ENCODE data around the gene MRGPRX2. TPM values are rescaled to one million over a fixed set of nuclear protein-coding genes. Genes with fewer than 3 reads are reported as not detected.

MRGPRX2 gene
- total RNA-seq, 2 donors from 2014 or later: not detected

GRCh38 chr11:19025481-19026406 is 34.8 kb downstream of the MRGPRX2 start:
- TF ChIP-seq, protein P1, sequence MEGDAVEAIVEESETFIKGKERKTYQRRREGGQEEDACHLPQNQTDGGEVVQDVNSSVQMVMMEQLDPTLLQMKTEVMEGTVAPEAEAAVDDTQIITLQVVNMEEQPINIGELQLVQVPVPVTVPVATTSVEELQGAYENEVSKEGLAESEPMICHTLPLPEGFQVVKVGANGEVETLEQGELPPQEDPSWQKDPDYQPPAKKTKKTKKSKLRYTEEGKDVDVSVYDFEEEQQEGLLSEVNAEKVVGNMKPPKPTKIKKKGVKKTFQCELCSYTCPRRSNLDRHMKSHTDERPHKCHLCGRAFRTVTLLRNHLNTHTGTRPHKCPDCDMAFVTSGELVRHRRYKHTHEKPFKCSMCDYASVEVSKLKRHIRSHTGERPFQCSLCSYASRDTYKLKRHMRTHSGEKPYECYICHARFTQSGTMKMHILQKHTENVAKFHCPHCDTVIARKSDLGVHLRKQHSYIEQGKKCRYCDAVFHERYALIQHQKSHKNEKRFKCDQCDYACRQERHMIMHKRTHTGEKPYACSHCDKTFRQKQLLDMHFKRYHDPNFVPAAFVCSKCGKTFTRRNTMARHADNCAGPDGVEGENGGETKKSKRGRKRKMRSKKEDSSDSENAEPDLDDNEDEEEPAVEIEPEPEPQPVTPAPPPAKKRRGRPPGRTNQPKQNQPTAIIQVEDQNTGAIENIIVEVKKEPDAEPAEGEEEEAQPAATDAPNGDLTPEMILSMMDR (IDR thresholded peaks at IDR 0.05): no peak
- H3K36me3 ChIP-seq: no peaks in the 10 kb centered on the region
- H3K27ac ChIP-seq: no peak overlapping the region
- intact Hi-C loops (cut with DNase I): no loop called here
- no peaks in the 10 kb centered on the region for H3K27me3 ChIP-seq
- H3K4me3 ChIP-seq: no peak overlapping the region
- no peak overlapping the region for H3K9ac ChIP-seq (ENCODE audit: low read depth in 2 of 2, low read length in 2 of 2)
- no peaks in the 10 kb centered on the region for H3K4me1 ChIP-seq
- H3K9me3 ChIP-seq: no peaks in the 10 kb centered on the region
- DNase-seq: no peak

DNA sequence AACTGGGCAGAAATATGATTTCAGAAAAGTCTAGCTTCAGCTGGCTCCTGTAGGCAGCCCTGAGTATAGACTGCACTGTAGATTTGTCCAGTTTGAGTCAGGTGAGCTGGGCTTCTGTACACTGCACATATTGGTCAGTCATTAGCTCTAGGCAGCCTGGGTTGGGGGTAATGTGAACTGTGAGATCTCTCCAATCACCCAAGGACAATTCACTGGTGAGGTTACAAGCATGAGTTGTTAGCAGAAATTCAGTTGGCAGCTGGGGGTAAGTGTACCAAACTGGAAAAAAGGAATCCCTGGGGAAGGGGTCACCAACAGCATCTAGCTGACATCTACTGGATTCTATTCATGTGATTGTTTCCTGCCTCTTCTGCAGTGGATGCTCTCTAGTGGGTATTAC is 39.7 kb downstream of the MRGPRX2 start:
- no peak overlapping the region for H3K27ac ChIP-seq
- no peaks in the 10 kb centered on the region for H3K9me3 ChIP-seq
- TF ChIP-seq, protein P1 (IDR thresholded peaks at IDR 0.05): no peak
- no peak overlapping the region for H3K9ac ChIP-seq (ENCODE audit: low read depth in 2 of 2, low read length in 2 of 2)
- intact Hi-C loops (cut with DNase I): no loop called here
- no peaks in the 10 kb centered on the region for H3K4me1 ChIP-seq
- H3K4me3 ChIP-seq: no peak overlapping the region
- DNase-seq: no peak
- no peaks in the 10 kb centered on the region for H3K27me3 ChIP-seq
- H3K36me3 ChIP-seq: no peaks in the 10 kb centered on the region

DNA sequence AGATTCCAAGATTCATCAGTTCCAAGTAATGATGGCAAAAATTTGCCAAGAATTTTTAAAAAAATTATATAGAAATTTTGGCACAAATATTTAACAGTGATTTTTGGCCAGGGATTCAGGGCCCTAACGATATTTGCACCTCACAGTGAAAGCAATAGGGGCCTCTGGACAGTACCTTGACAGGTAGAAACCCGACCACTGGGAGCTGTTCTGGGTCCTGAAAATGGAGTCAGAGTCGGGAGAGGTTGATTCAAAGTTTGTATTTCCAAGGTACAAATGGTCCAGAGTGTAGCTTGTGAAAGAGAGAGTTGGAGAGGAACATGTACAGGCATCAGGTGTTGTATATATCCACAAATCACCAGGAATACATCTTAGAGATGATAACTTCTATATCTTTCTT is 41.6 kb downstream of the MRGPRX2 start:
- Histone ChIP-seq H3K4me1 (no peaks in the 10 kb centered on the region), H3K27ac (no peak overlapping the region), H3K9ac (ENCODE audit: low read depth in 2 of 2, low read length in 2 of 2) (no peak overlapping the region), H3K27me3 (no peaks in the 10 kb centered on the region), H3K36me3 (no peaks in the 10 kb centered on the region), H3K4me3 (no peak overlapping the region), H3K9me3 (no peaks in the 10 kb centered on the region)
- TF ChIP-seq, protein P1 (IDR thresholded peaks at IDR 0.05): no peak
- no peak for DNase-seq
- intact Hi-C loops (cut with DNase I): no loop called here

DNA sequence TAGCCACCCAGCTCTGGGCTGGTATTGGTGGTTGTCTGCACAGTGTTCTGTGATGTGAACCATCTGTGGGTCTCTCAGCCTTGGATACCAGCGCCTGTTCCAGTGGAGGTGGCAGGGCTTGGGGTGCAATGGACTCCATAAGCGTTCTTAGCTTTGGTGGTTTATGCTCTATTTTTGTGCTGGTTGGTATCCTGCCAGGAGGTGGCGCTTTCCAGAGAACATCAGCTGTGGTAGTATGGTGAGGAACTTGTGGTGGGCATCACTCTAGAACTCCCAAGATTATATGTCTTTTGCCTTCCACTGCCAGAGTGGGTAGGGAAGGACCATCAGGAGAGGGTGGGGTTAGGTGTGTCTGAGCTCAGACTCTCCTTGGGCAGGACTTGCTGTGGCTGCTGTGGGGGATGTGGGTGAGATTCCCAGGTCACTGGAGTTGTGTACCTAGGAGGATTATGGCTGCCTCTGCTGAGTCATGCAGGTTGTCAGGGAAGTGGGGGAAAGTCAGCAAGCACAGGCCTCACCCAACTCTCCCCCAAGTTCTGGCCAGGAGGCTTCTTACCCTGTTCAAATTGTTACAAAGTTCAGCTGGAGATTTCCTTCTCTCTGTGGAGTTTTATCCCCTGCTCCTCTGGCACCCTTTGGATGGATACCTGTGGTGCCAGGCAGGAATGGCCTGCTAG is 47.2 kb downstream of the MRGPRX2 start:
- no peaks in the 10 kb centered on the region for H3K27me3 ChIP-seq
- H3K9me3 ChIP-seq: no peaks in the 10 kb centered on the region
- H3K4me1 ChIP-seq: no peaks in the 10 kb centered on the region
- DNase-seq: no peak
- TF ChIP-seq, protein P1 (IDR thresholded peaks at IDR 0.05): no peak
- no peak overlapping the region for H3K9ac ChIP-seq (ENCODE audit: low read depth in 2 of 2, low read length in 2 of 2)
- no peak overlapping the region for H3K4me3 ChIP-seq
- no peak overlapping the region for H3K27ac ChIP-seq
- intact Hi-C loops (cut with DNase I): no loop called here
- H3K36me3 ChIP-seq: no peaks in the 10 kb centered on the region

DNA sequence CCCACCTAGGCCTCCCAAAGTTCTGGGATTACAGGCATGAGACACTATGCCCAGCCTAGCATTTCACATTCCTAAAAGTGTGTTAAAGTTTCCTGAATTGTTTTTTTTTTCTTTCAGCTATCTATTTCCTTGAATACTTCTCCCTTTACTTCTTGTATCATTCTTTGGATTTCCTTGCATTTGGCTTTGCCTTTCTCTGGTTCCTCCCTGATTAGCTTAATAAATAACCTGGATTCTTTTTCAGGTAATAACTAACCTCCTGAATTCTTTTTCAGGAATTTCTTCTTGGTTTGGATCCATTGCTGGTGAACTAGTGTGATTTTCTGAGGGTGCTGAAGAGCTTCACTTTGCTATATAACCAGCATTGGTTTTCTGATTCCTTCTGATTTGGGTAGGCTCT is 47.9 kb downstream of the MRGPRX2 start:
- H3K36me3 ChIP-seq: no peaks in the 10 kb centered on the region
- TF ChIP-seq, protein P1 (IDR thresholded peaks at IDR 0.05): no peak
- no peaks in the 10 kb centered on the region for H3K4me1 ChIP-seq
- H3K27me3 ChIP-seq: no peaks in the 10 kb centered on the region
- intact Hi-C loops (cut with DNase I): no loop called here
- no peak overlapping the region for H3K27ac ChIP-seq
- no peak overlapping the region for H3K9ac ChIP-seq (ENCODE audit: low read depth in 2 of 2, low read length in 2 of 2)
- DNase-seq: no peak
- H3K9me3 ChIP-seq: no peaks in the 10 kb centered on the region
- no peak overlapping the region for H3K4me3 ChIP-seq

Other genes with a start within 250 kb of the MRGPRX2 start
- gene MRGPRX1, start 121.3 kb downstream of the MRGPRX2 start, total RNA-seq: not detected
- gene ZDHHC13, start 56.5 kb upstream of the MRGPRX2 start, total RNA-seq: 10 to 100 TPM; 30.8 to 35.0 TPM
- under 1 TPM in 1 of 2 donors, not detected in 1; 0.35 TPM for gene CSRP3, start 141.3 kb upstream of the MRGPRX2 start, total RNA-seq
- gene E2F8, start 180.2 kb upstream of the MRGPRX2 start, total RNA-seq: 10 to 100 TPM in 1 of 2 donors, 1 to 10 TPM in 1; 5.5 to 26.8 TPM

Data from colonic mucosa (tissue), 4 donors.